ENCODE data around the gene SSBP2. TPM values are rescaled to one million over a fixed set of nuclear protein-coding genes. Genes with fewer than 3 reads are reported as not detected.

Gene SSBP2
- total and polyA plus RNA-seq, 2 of the 8 experiments (the other 6 are each of a cell fraction or from before 2014, with no cell fraction given), result 21.5 to 36.2 TPM

- H3K23me2 ChIP-seq (ENCODE audit: low read depth, low read length), result no peaks in the 10 kb centered on the region
- H3K56ac ChIP-seq (replicated peaks; ENCODE audit: insufficient read length, low read depth, low read length), result no peak overlapping the region
- DNase-seq (ENCODE audit: low read depth in 1 of 2, low spot score in 2 of 2) (no peak), FAIRE-seq (no peak)
- no peak overlapping the region for H3K27ac ChIP-seq (ENCODE audit: low read depth, low read length)
- CTCF ChIA-PET (ENCODE audit: partially characterized antibody), result interaction anchor here (0.7 to 1.0 kb wide), 2 partner anchors 11 to 81 kb away, joined by 3 read pairs; no protein-coding TSS in a partner anchor
- H2BK12ac ChIP-seq (ENCODE audit: low read depth, low read length), result no peak overlapping the region
- H3K23ac ChIP-seq (ENCODE audit: insufficient read length), result no peak overlapping the region
- H3K36me3 ChIP-seq (ENCODE audit: control insufficient read depth in 2 of 4, insufficient read depth in 4 of 4, low read length in 3 of 4), result no peaks in the 10 kb centered on the region
- H3K4me3 ChIP-seq (ENCODE audit: extremely low read depth in 1 of 4, insufficient read depth in 2 of 4, low read depth in 3 of 4, low read length in 4 of 4), result no peak overlapping the region
- no peak overlapping the region for H4K91ac ChIP-seq (replicated peaks; ENCODE audit: insufficient read length, low read length)
- H4K8ac ChIP-seq (ENCODE audit: extremely low read depth, insufficient read depth, low read length), result no peak overlapping the region
- no peak overlapping the region for H4K5ac ChIP-seq (ENCODE audit: insufficient read length, low read depth, low read length)
- H3K79me2 ChIP-seq (ENCODE audit: control insufficient read depth in 1 of 2, insufficient read depth in 2 of 2, low read length in 2 of 2), result no peaks in the 10 kb centered on the region
- H3K14ac ChIP-seq (ENCODE audit: insufficient read length), result no peak overlapping the region
- H3K18ac ChIP-seq (ENCODE audit: extremely low read depth, low read length), result no peak overlapping the region
- H2BK20ac ChIP-seq (ENCODE audit: low read length), result no peak overlapping the region
- H3K9ac ChIP-seq (replicated peaks in 1 of 4; ENCODE audit: extremely low read depth in 1 of 4, low read depth in 3 of 4, low read length in 3 of 4), result no peak overlapping the region
- no peaks in the 10 kb centered on the region for H3K27me3 ChIP-seq (replicated peaks in 1 of 4; ENCODE audit: control insufficient read depth in 3 of 4, extremely low read depth in 1 of 4, insufficient read depth in 3 of 4, low read length in 3 of 4)
- H2BK15ac ChIP-seq (ENCODE audit: low read length), result no peak overlapping the region
- 100% methylated on average over 2 of the region's 2 CpGs; no CpG with 5 or more reads in 1 of the 2 experiments for WGBS, 2 experiments (ENCODE audit: extremely low coverage in 1 of 2, insufficient coverage in 1 of 2, insufficient read length in 1 of 2, insufficient replicate concordance in 2 of 2, low coverage in 1 of 2, low lambda C conversion rate in 2 of 2, missing lambda C conversion rate in 1 of 2)
- H2BK120ac ChIP-seq (replicated peaks; ENCODE audit: low read depth, low read length), result no peak overlapping the region
- H2BK5ac ChIP-seq (ENCODE audit: low read depth, low read length), result no peak overlapping the region
- H3K9me3 ChIP-seq (ENCODE audit: insufficient read depth in 2 of 2, low read depth in 1 of 2, low read length in 1 of 2), result no peaks in the 10 kb centered on the region
- H3K4me2 ChIP-seq (ENCODE audit: insufficient read depth in 1 of 2, low read depth in 2 of 2, low read length in 2 of 2), result no peak overlapping the region
- POLR2A ChIA-PET (ENCODE audit: partially characterized antibody), result no interaction called here
- H3K4me1 ChIP-seq (replicated peaks in 1 of 4; ENCODE audit: control insufficient read depth in 3 of 4, insufficient read depth in 4 of 4, low read length in 3 of 4), result no peaks in the 10 kb centered on the region
- H3K4ac ChIP-seq (replicated peaks; ENCODE audit: insufficient read length, low read depth, low read length), result no peak overlapping the region
- no peaks in the 10 kb centered on the region for H4K20me1 ChIP-seq (replicated peaks in 1 of 2; ENCODE audit: control insufficient read depth in 1 of 2, insufficient read depth in 2 of 2, low read length in 2 of 2)
- H2AK5ac ChIP-seq (ENCODE audit: low read depth, low read length), result no peak overlapping the region
- H3K79me1 ChIP-seq (ENCODE audit: low read depth, low read length), result no peaks in the 10 kb centered on the region
- no peak overlapping the region for H2AFZ ChIP-seq (ENCODE audit: low read length)
- TF ChIP-seq RFX5 (IDR thresholded peaks at IDR 0.05; ENCODE audit: borderline replicate concordance, low read depth, low read length), result no peak
- TF ChIP-seq BACH1 (IDR thresholded peaks at IDR 0.05; ENCODE audit: low read length), result no peak
- no peak for TF ChIP-seq SRF (IDR thresholded peaks at IDR 0.05; ENCODE audit: low read depth, low read length)
- TF ChIP-seq KDM1A (IDR thresholded peaks at IDR 0.05; ENCODE audit: borderline replicate concordance, low read length), result no peak
- TF ChIP-seq NRF1 (IDR thresholded peaks at IDR 0.05; ENCODE audit: low read depth, low read length), result no peak
- TF ChIP-seq SUZ12 (IDR thresholded peaks at IDR 0.05; ENCODE audit: low read length), result no peak
- no peak for TF ChIP-seq SIRT6 (IDR thresholded peaks at IDR 0.05; ENCODE audit: low read length)
- TF ChIP-seq CTBP2 (IDR thresholded peaks at IDR 0.05; ENCODE audit: borderline replicate concordance, insufficient read depth, insufficient read length, low read length), result no peak
- no peak for TF ChIP-seq HDAC6 (IDR thresholded peaks at IDR 0.05; ENCODE audit: low read depth, low read length)
- no peak for TF ChIP-seq RBBP5 (IDR thresholded peaks at IDR 0.05; ENCODE audit: borderline replicate concordance, low read depth, low read length)
- TF ChIP-seq PHF8 (conservative IDR thresholded peaks at IDR 0.05; ENCODE audit: low read depth, low read length), result no peak
- no peak for TF ChIP-seq CBX5 (IDR thresholded peaks at IDR 0.05; ENCODE audit: low read depth, low read length)
- no peak for TF ChIP-seq TAF1 (IDR thresholded peaks at IDR 0.05; ENCODE audit: low read depth, low read length)
Observed at GRCh38 chr5:81383867-81384266, 367.0 kb downstream of the SSBP2 start.
